Fibroblast of lung (primary cell): Measurements from ENCODE around the gene PCAT6.

Source experiments
- EZH2 ChIP-seq: IDR thresholded peaks from 2 replicates; pipeline ENCODE4 v1.5.1; 2012; ENCODE audit warnings: low read length, control low read depth, mild to moderate bottlenecking; ENCODE audit errors: missing control alignments
- TF ChIP-seq, protein P1 (sequence below), 2 donors: IDR thresholded peaks in 1 of 2; conservative IDR thresholded peaks in 1 of 2; 1 replicate in 1 of 2; 2 replicates in 1 of 2; pipeline ENCODE4 v1.5.1; 2011 to 2012; ENCODE audit warnings: low read length in 2 of 2, control low read depth in 1 of 2, inconsistent platforms in 1 of 2, low read depth in 1 of 2, mild to moderate bottlenecking in 1 of 2

DNA sequence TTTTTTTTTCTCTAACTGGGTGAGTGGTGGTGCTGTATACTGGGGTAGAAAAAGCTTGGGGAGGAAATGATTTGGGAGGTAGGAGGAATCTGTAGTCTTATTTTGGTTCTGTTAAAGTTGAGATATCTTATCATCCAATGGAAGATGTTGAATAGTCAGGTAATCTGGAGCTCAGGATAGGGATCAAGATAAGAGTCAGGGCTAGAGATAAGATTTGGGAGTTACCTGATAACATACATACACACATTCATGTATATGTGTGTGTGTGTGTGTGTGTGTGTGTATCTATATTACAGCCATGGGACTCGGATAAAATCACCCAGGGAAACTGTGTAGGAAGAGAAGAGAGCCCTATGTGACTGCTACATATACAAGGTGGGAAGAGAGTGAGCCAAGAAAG lies 8.1 kb downstream of the PCAT6 start:
- TF ChIP-seq, protein P1, sequence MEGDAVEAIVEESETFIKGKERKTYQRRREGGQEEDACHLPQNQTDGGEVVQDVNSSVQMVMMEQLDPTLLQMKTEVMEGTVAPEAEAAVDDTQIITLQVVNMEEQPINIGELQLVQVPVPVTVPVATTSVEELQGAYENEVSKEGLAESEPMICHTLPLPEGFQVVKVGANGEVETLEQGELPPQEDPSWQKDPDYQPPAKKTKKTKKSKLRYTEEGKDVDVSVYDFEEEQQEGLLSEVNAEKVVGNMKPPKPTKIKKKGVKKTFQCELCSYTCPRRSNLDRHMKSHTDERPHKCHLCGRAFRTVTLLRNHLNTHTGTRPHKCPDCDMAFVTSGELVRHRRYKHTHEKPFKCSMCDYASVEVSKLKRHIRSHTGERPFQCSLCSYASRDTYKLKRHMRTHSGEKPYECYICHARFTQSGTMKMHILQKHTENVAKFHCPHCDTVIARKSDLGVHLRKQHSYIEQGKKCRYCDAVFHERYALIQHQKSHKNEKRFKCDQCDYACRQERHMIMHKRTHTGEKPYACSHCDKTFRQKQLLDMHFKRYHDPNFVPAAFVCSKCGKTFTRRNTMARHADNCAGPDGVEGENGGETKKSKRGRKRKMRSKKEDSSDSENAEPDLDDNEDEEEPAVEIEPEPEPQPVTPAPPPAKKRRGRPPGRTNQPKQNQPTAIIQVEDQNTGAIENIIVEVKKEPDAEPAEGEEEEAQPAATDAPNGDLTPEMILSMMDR (conservative IDR thresholded peaks at IDR 0.05 in 1 of 2, IDR thresholded peaks at IDR 0.05 in 1 of 2; ENCODE audit: low read depth in 1 of 2, low read length in 2 of 2), result no peak
- TF ChIP-seq EZH2, result no peak
